H1 (cell line): ENCODE measurements around the gene RNU6-7.

Experiments
- ASH2L ChIP-seq: fragments of 200-600, 300-600 bp; sonication (generic); IDR thresholded peaks from one replicate; pipeline ENCODE4 v1.7.1; 2017; ENCODE audit warnings: low read length
- CTCF ChIP-seq, 3 experiments: IDR thresholded peaks; 1 replicate in 2 of 3; 2 replicates in 1 of 3; pipeline versions ENCODE4 v1.5.1 to v1.6.1; 2011; ENCODE audit warnings: low read length in 3 of 3, mild to moderate bottlenecking in 3 of 3, inconsistent platforms in 2 of 3, low read depth in 1 of 3, moderate library complexity in 1 of 3; ENCODE audit not compliant: insufficient read depth in 1 of 3; ENCODE audit errors: control extremely low read depth in 1 of 3
- POLR2A ChIP-seq, 2 experiments: IDR thresholded peaks; 1 replicate in 1 of 2; 2 replicates in 1 of 2; pipeline ENCODE4 v1.6.1; 2011; ENCODE audit warnings: low read depth in 2 of 2, low read length in 2 of 2, mild to moderate bottlenecking in 2 of 2; ENCODE audit errors: control extremely low read depth in 1 of 2
- POLR2AphosphoS5 ChIP-seq: IDR thresholded peaks from 2 replicates; pipeline ENCODE4 v1.6.1; 2011; ENCODE audit warnings: low read depth, low read length
- SP4 ChIP-seq: IDR thresholded peaks from 2 replicates; pipeline ENCODE4 v1.6.1; 2012; ENCODE audit warnings: low read length, inconsistent platforms
- TEAD4 ChIP-seq: IDR thresholded peaks from 2 replicates; pipeline ENCODE4 v1.6.1; 2012; ENCODE audit warnings: low read depth, low read length, inconsistent platforms, mixed read lengths
- TF ChIP-seq, protein P1 (sequence below): IDR thresholded peaks from 2 replicates; pipeline ENCODE4 v1.6.1; 2012; ENCODE audit warnings: inconsistent platforms
- TF ChIP-seq, protein P2 (sequence below): IDR thresholded peaks from 2 replicates; pipeline ENCODE4 v1.6.1; 2012; ENCODE audit warnings: inconsistent platforms
- TF ChIP-seq, protein P3 (sequence below): IDR thresholded peaks from 2 replicates; pipeline ENCODE4 v1.6.1; 2012; ENCODE audit warnings: low read length, inconsistent platforms

DNA sequence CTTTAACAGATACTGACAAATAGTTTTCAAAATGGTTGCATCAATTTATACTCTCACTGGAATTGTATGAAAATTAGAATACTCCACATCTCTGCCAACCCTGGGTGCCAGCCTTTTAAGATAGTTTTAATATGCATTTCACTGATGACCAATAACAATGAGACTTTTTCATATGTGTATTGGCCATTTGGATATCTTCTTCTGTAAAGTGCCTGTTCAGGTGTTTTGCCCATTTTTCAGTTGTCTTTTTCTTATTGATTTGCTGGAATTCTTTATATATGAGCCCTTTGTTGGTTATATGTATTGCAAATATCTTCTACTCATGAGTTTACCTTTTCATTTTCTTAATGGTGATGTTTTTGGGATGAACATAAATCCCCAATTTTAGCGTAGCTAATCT lies 16.7 kb upstream of the RNU6-7 start:
- no peak for TF ChIP-seq POLR2AphosphoS5
- TF ChIP-seq, protein P1, sequence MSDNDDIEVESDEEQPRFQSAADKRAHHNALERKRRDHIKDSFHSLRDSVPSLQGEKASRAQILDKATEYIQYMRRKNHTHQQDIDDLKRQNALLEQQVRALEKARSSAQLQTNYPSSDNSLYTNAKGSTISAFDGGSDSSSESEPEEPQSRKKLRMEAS, result no peak
- TF ChIP-seq ASH2L, result no peak
- TF ChIP-seq CTCF (IDR thresholded peaks at IDR 0.05; ENCODE audit: control extremely low read depth in 1 of 3, insufficient read depth in 1 of 3, low read depth in 1 of 3, low read length in 3 of 3), result no peak
- TF ChIP-seq POLR2A (IDR thresholded peaks at IDR 0.05; ENCODE audit: control extremely low read depth in 1 of 2, low read depth in 2 of 2, low read length in 2 of 2), result no peak
- no peak for TF ChIP-seq TEAD4
- no peak for TF ChIP-seq SP4
- TF ChIP-seq, protein P2, sequence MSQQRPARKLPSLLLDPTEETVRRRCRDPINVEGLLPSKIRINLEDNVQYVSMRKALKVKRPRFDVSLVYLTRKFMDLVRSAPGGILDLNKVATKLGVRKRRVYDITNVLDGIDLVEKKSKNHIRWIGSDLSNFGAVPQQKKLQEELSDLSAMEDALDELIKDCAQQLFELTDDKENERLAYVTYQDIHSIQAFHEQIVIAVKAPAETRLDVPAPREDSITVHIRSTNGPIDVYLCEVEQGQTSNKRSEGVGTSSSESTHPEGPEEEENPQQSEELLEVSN, result no peak
- TF ChIP-seq, protein P3, sequence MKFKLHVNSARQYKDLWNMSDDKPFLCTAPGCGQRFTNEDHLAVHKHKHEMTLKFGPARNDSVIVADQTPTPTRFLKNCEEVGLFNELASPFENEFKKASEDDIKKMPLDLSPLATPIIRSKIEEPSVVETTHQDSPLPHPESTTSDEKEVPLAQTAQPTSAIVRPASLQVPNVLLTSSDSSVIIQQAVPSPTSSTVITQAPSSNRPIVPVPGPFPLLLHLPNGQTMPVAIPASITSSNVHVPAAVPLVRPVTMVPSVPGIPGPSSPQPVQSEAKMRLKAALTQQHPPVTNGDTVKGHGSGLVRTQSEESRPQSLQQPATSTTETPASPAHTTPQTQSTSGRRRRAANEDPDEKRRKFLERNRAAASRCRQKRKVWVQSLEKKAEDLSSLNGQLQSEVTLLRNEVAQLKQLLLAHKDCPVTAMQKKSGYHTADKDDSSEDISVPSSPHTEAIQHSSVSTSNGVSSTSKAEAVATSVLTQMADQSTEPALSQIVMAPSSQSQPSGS, result no peak
